Amygdala (tissue), 56 donors: ENCODE results near the gene TUBA1B.
"Not testable (repeated sequence)": the region's sequence is repeated elsewhere in the genome, so short reads cannot be mapped to it uniquely, and the experiment has no call there.

Source experiments
- DNase-seq, 56 donors: peaks; one replicate each; lab custom pipeline; 2025; lab: John Stamatoyannopoulos, UW

The TUBA1B gene

DNA sequence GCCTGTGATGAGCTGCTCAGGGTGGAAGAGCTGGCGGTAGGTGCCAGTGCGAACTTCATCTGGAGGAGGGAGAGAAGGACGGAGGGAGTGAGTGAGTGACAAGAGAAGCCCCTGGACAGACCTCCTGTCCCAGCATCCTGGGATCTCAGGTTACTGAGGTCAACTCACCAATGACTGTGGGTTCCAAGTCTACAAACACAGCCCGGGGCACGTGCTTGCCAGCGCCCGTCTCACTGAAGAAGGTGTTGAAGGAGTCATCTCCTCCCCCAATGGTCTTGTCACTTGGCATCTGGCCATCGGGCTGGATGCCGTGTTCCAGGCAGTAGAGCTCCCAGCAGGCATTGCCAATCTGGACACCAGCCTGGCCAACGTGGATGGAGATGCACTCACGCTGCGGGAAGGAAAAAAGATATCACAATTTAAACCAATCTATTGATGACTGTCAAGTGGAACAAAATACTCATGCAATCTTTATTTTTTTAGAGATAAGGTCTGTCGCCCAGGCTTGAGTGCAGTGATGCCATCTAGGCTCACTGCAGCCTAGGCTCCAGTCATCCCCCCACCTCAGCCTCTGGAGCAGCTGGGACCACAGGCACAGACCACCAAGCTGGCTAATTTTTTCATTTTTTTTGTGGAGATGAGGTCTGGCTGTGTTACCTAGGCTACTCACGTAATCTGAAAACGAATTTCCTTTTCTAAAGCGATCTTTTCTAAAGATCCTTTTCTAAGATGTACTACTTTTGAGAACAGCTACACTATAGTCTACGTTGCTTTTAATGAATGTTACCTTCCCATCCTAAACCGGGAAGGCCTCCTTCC lies 1.7 kb downstream of the TUBA1B start:
- DNase-seq = peak in 1 of 56 donors; percentile 27

- not testable (repeated sequence) for DNase-seq
Observed at GRCh38 chr12:49127971-49128370, 3.2 kb downstream of the TUBA1B start.

DNA sequence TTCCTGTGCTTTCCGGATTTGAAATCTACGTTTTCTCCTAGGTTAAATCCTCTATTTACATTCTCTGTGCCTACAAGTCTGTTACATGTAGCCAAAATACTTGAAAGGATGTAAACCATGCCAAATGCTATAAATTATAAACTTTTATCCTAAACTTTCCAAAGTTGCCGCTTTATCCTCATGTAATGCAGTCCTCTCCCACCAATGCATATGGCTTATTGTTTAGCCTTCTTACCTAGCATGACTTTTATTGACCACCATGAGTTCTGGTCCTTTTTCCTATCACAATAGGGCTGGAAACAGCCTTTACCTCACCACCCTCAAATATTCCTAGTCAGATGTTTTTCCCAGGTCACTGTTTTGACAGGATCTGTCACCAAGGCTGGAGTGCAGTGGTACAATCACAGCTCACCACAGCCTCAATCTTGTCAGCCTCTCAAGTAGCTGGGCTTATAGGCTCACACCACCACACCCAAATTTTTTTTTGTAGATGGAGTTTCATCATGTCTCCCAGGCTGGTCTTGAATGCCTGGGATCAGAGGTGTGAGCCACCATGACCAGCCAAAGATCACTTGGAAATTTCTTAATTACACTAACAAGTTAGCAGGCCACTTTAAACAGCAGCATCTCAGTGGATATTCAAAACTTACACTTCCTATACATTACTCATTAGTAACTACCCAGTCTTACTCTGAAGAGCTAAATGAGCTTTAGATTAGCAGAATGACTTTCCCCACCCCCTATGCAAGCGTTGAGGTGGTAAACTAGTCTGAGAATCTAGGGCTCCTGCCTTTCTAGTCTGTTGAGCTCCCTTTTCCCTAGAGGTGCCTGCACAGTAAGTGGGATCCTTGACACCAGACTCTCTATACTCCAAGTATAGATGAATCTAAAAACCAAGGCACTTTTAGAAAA lies 4.1 kb downstream of the TUBA1B start:
- no peak for DNase-seq

DNA sequence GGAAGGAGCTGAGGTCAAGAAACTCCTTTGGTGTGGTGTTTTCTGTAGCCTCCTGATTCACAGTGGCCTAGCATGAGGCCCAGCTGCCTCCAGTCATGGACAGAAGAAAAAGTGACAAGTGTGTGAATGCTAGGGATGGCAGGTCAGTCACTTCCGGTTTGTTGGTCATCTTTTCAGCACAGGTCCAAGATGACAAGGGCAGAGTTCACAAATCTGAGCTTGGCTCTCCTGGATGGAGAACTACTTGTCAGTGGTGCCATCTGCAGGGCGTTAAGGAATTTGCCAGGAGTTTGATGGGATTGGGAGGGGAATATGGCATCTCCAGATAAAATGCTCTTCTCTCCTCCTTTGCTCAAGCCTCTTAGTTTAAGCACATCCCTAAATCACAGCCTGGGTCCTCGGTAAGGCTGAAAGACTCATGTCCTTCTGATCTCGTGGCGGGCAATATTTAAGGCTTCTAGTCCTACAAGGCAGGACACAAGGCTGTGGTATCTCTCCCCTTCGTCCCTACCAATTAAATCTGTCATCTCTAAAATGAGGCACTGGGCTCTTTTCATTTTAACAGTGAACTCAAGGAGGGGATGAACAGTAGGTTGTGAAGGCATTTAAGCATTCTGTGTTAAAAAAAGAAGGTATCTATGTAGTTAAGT lies 10.0 kb downstream of the TUBA1B start:
- DNase-seq = peak in 29 of 56 donors; percentile 6 to 66 (median 26)

DNA sequence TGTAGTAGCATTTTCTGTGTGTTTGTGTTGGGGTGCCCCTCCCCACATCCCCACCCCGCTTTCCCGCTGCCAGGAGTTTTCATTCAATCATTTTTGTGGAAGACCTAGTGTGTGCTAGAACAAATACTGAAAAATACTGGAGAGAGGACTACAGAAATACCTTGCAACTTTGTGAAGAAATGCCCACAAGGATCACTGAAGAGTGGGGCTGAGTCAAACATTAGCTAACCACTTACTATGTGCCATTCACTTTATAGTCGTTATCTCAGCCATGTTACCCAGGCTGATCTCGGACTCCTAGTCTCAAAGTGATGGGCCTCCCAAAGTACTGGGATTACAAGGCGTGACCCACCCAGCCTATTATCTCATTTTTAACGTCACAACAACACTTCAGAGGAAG lies 20.0 kb downstream of the TUBA1B start:
- no peak for DNase-seq

DNA sequence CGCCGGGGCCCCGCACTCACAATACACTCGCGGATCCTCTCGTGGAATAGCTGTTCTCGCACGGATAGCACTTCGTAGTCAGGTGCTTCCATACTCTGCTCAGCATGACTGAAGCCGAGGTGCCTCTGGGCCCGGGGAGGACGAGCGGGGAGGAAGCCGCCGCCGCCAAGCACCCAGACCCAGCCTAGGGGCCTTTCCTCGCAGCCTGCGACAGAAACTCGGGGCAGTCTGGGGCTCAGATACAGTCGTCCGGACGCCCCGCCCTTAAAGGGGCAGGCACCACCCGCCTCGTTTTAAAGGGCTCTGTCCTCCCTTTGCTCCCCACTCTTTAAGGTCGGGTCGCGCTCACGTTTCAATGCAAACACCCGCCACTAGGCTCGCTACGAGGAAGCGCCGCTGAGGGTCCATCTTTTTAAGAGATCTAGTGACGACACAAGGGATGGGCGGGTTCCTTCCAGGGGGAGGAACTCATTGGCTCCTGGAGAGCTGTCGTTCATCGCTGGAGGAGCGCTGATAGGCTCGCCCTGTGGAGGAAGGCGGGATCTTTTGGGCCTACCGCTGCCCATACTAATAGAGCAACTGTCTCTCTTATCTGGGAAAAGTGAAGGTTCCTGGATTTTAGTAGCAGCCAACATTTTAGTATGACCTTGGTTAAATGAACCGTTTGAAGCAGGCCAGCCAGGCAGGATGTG lies 20.6 kb downstream of the TUBA1B start, which contains the start of gene LMBR1L:
Gene LMBR1L (minus strand): TSS at position 384 of the 692 bp plus-strand sequence. CDS start 292 bp downstream, at position 92.
- peak; percentile 43 to 98 (median 92) for DNase-seq

- DNase-seq = peak in 11 of 56 donors; percentile 18 to 55 (median 42)
Observed at GRCh38 chr12:49109641-49110463, 21.3 kb downstream of the TUBA1B start.

DNA sequence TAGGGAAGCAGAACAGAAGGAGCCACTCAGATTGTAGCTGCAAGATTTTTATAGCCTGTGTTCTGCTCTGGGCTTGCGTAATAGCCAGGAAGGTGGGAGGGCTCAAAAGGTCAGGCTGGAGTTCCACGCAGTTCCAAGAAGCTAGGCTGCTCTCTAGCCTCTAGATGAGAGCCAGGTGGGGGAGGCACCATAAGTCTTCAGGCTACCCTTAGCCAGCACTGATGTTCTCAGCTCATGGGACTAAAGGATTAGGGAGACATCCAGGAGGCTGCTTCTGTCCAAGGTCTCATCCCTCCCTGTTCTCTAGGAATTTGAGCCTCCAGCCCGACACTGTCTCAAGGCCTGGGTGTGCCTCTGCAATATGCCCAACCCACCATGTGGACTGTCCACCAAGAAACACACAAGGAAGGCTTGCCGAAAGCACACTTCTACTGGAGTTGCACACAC lies 22.2 kb downstream of the TUBA1B start:
- no peak for DNase-seq

GRCh38 chr12:49105504-49106084 lies 25.6 kb downstream of the TUBA1B start:
- no peak for DNase-seq

DNA sequence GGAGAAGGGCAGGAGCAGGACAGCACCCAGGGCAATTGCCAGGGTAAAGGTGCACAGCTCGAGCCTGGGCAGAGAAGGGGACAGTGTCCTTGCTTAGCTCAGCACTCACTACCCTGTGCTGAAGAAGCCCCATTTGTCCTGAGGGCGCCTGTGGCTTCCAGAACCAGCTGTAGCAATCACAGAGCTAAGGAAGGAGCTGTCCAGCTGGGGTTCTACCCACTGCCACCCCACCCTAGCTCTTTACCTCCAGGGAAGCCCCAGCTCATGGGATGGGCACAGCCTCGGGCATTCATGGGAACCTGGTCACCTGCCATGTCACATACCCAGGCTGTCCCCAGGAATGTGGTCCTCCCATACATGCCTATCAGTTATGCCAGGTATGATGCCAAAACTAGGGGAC lies 26.4 kb downstream of the TUBA1B start:
- no peak for DNase-seq

GRCh38 chr12:49100380-49100779 lies 30.8 kb downstream of the TUBA1B start:
- DNase-seq = no peak

GRCh38 chr12:49098703-49099102 lies 32.5 kb downstream of the TUBA1B start:
- no peak for DNase-seq

DNA sequence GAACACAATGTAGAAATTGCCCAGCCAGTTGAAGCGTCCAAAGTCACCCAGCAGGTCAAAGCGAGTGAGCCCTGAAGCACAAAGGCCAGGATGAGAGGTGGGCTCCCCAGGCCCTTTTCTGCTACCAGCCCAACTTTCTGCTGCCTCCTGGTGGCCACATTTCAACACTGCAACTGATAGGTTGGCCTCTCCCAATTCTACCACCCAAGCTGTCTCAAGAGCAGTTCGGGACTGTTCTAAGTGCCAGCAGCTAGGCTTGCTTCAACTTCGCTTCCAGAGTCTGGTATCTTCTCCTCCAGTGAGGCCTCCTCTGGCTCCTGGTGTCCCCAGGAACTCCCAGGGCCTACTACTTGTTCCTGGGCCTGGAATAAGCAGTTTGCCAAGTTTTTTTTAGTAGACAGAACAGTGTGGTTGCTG lies 33.2 kb downstream of the TUBA1B start:
- peak in 28 of 56 donors; percentile 8 to 65 (median 22) for DNase-seq

DNA sequence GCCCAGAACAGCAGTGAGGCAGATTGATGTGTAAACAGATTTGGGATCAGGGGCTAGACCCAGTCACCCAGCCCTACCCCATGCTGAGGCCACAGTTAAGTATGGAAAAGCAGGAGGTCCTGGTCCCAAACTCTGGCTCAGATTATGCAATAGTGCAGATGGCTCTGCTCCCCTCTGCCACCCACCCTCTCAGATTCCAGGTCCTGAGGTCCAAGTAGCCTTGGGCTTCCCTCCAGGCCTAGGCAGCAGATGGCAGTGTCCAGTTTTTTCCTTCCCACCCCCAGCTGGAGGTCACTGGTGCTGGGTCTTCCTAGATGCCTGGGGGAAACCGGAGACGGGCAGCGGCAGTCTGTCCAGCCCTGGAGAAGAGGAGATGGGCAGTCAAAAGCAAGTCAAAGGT lies 33.8 kb downstream of the TUBA1B start:
- no peak for DNase-seq

DNA sequence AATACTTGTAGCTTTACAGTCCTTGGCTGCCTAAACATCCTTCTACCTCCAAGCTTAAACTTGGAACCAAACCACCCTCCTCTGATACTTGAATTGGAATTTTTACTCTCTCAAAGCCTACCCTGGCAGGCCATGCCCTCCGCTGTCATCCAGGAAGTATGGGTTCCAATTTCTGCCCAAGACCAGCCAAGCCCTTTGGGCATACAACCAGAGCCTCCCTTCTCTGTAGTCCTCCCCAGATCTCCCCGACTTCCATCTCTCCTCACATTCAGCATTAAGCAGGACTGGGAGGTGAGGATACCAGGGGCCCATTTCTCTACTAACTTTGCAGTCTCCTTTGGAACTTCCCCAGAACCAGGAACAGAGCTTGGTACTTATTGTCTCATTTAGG lies 36.2 kb downstream of the TUBA1B start:
- no peak for DNase-seq

- peak in 10 of 56 donors; percentile 6 to 76 (median 20) for DNase-seq
Observed at GRCh38 chr12:49094160-49094974, 36.8 kb downstream of the TUBA1B start, which contains the start of gene DHH. Gene DHH (minus strand): TSS chr12:49094801. CDS start chr12:49094512, 289 bp downstream.

- DNase-seq = no peak
Observed at GRCh38 chr12:49093792-49094159, 37.4 kb downstream of the TUBA1B start.
